Effector memory CD8-positive, alpha-beta T cell (primary cell): Measurements from ENCODE around the gene PUDP.
"Not testable (repeated sequence)": the region's sequence is repeated elsewhere in the genome, so short reads cannot be mapped to it uniquely, and the experiment has no call there.

Experiments used
- ATAC-seq: fragments of 150-1000 bp; cut with Tn5 transposase; replicated peaks from 2 replicates; pipeline ENCODE4 v1.10.0; 2021; ENCODE audit warnings: mild to moderate bottlenecking, moderate library complexity
- DNase-seq, 3 experiments: peaks; one replicate each; pipeline ENCODE4 v3.0.0; 2021
- H3K27ac Mint-ChIP-seq, 2 donors: one replicate each; pipeline ENCODE4 v1.8.0; 2022; ENCODE audit warnings: mild to moderate bottlenecking in 2 of 2, mixed read lengths in 2 of 2, moderate library complexity in 2 of 2
- H3K27me3 Mint-ChIP-seq, 2 donors: one replicate each; pipeline ENCODE4 v1.8.0; 2022; ENCODE audit warnings: mixed read lengths in 2 of 2
- H3K36me3 Mint-ChIP-seq: one replicate; pipeline ENCODE4 v1.8.0; 2022; ENCODE audit warnings: mild to moderate bottlenecking, moderate library complexity, mixed read lengths; ENCODE audit not compliant: insufficient read depth
- H3K4me1 Mint-ChIP-seq, 2 donors: one replicate each; pipeline ENCODE4 v1.8.0; 2022; ENCODE audit warnings: low read depth in 2 of 2, mixed read lengths in 2 of 2
- H3K4me3 Mint-ChIP-seq, 2 donors: one replicate each; pipeline ENCODE4 v1.8.0; 2022; ENCODE audit warnings: mild to moderate bottlenecking in 2 of 2, mixed read lengths in 2 of 2, moderate library complexity in 2 of 2
- H3K9me3 Mint-ChIP-seq, 2 donors: one replicate each; pipeline ENCODE4 v1.8.0; 2022; ENCODE audit warnings: mixed read lengths in 2 of 2

The PUDP gene

GRCh38 chrX:7050271-7050670, 97.7 kb downstream of the PUDP start:
- ATAC-seq: no peak
- Mint-ChIP-seq H3K4me1 (no peaks in the 10 kb centered on the region), H3K9me3 (no peaks in the 10 kb centered on the region), H3K27me3 (no peaks in the 10 kb centered on the region), H3K4me3 (no peak overlapping the region), H3K27ac (no peak overlapping the region), H3K36me3 (peaks cover 5% of the 10 kb centered on the region)
- no peak for DNase-seq

- DNase-seq (no peak), ATAC-seq (no peak)
- no peaks in the 10 kb centered on the region for H3K27me3 Mint-ChIP-seq
- no peak overlapping the region for H3K27ac Mint-ChIP-seq
- H3K36me3 Mint-ChIP-seq: peaks cover 5% of the 10 kb centered on the region
- peaks cover 0 to 3% of the 10 kb centered on the region in 2 donors for H3K4me1 Mint-ChIP-seq
- no peaks in the 10 kb centered on the region for H3K9me3 Mint-ChIP-seq
- no peak overlapping the region for H3K4me3 Mint-ChIP-seq
Measured at GRCh38 chrX:7047951-7048350, 100.0 kb downstream of the PUDP start.

GRCh38 chrX:7045238-7045955, 102.6 kb downstream of the PUDP start:
- Mint-ChIP-seq H3K4me3 (no peak overlapping the region), H3K27me3 (no peaks in the 10 kb centered on the region), H3K27ac (no peak overlapping the region), H3K36me3 (peaks cover 5% of the 10 kb centered on the region), H3K9me3 (no peaks in the 10 kb centered on the region), H3K4me1 (peaks cover 0 to 3% of the 10 kb centered on the region in 2 donors)
- DNase-seq: no peak
- ATAC-seq: no peak

- not testable (repeated sequence) for H3K27me3 Mint-ChIP-seq, ATAC-seq, H3K9me3 Mint-ChIP-seq, DNase-seq, H3K27ac Mint-ChIP-seq, H3K36me3 Mint-ChIP-seq, H3K4me3 Mint-ChIP-seq, H3K4me1 Mint-ChIP-seq
Measured at GRCh38 chrX:7043796-7044433, 104.0 kb downstream of the PUDP start.

- Mint-ChIP-seq H3K27ac (no peak overlapping the region), H3K36me3 (no peaks in the 10 kb centered on the region), H3K27me3 (no peaks in the 10 kb centered on the region), H3K4me1 (no peaks in the 10 kb centered on the region), H3K9me3 (no peaks in the 10 kb centered on the region), H3K4me3 (no peak overlapping the region)
- ATAC-seq (no peak), DNase-seq (no peak)
Measured at GRCh38 chrX:7028246-7028645, 119.7 kb downstream of the PUDP start.

- Mint-ChIP-seq H3K36me3 (no peaks in the 10 kb centered on the region), H3K4me1 (no peaks in the 10 kb centered on the region), H3K9me3 (no peaks in the 10 kb centered on the region), H3K4me3 (no peak overlapping the region), H3K27me3 (no peaks in the 10 kb centered on the region), H3K27ac (no peak overlapping the region)
- ATAC-seq (no peak), DNase-seq (no peak)
Measured at GRCh38 chrX:7027071-7027470, 120.9 kb downstream of the PUDP start.

GRCh38 chrX:7026365-7026764, 121.6 kb downstream of the PUDP start:
- not testable (repeated sequence) for H3K4me3 Mint-ChIP-seq, DNase-seq, H3K36me3 Mint-ChIP-seq, H3K9me3 Mint-ChIP-seq, H3K4me1 Mint-ChIP-seq, ATAC-seq, H3K27ac Mint-ChIP-seq, H3K27me3 Mint-ChIP-seq

- no peak for DNase-seq
- Mint-ChIP-seq H3K9me3 (no peaks in the 10 kb centered on the region), H3K4me1 (no peaks in the 10 kb centered on the region), H3K27ac (no peak overlapping the region), H3K36me3 (no peaks in the 10 kb centered on the region), H3K27me3 (no peaks in the 10 kb centered on the region), H3K4me3 (no peak overlapping the region)
- ATAC-seq: no peak
Measured at GRCh38 chrX:7025471-7025870, 122.5 kb downstream of the PUDP start.

GRCh38 chrX:7024850-7025249, 123.1 kb downstream of the PUDP start:
- no peaks in the 10 kb centered on the region for H3K27me3 Mint-ChIP-seq
- H3K9me3 Mint-ChIP-seq: no peaks in the 10 kb centered on the region
- H3K4me3 Mint-ChIP-seq: no peak overlapping the region
- ATAC-seq (no peak), DNase-seq (no peak)
- no peaks in the 10 kb centered on the region for H3K4me1 Mint-ChIP-seq
- no peaks in the 10 kb centered on the region for H3K36me3 Mint-ChIP-seq
- no peak overlapping the region for H3K27ac Mint-ChIP-seq

- not testable (repeated sequence) for H3K9me3 Mint-ChIP-seq, H3K4me3 Mint-ChIP-seq, H3K27me3 Mint-ChIP-seq, DNase-seq, H3K27ac Mint-ChIP-seq, H3K4me1 Mint-ChIP-seq, H3K36me3 Mint-ChIP-seq, ATAC-seq
Measured at GRCh38 chrX:7022996-7023395, 125.0 kb downstream of the PUDP start.

- no peak overlapping the region for H3K27ac Mint-ChIP-seq
- DNase-seq: no peak
- no peaks in the 10 kb centered on the region for H3K27me3 Mint-ChIP-seq
- ATAC-seq: no peak
- H3K4me1 Mint-ChIP-seq: no peaks in the 10 kb centered on the region
- no peaks in the 10 kb centered on the region for H3K9me3 Mint-ChIP-seq
- no peak overlapping the region for H3K4me3 Mint-ChIP-seq
- no peaks in the 10 kb centered on the region for H3K36me3 Mint-ChIP-seq
Measured at GRCh38 chrX:7021991-7022390, 126.0 kb downstream of the PUDP start.

- no peaks in the 10 kb centered on the region for H3K36me3 Mint-ChIP-seq
- no peaks in the 10 kb centered on the region for H3K9me3 Mint-ChIP-seq
- ATAC-seq (no peak), DNase-seq (no peak)
- H3K27me3 Mint-ChIP-seq: no peaks in the 10 kb centered on the region
- H3K27ac Mint-ChIP-seq: no peak overlapping the region
- no peaks in the 10 kb centered on the region for H3K4me1 Mint-ChIP-seq
- no peak overlapping the region for H3K4me3 Mint-ChIP-seq
Measured at GRCh38 chrX:7019555-7019954, 128.4 kb downstream of the PUDP start.

GRCh38 chrX:7012262-7012834, 135.6 kb downstream of the PUDP start:
- H3K4me1 Mint-ChIP-seq, ATAC-seq, H3K27me3 Mint-ChIP-seq, H3K36me3 Mint-ChIP-seq, H3K9me3 Mint-ChIP-seq, H3K4me3 Mint-ChIP-seq, DNase-seq, H3K27ac Mint-ChIP-seq: not testable (repeated sequence)

- H3K27ac Mint-ChIP-seq: not testable (repeated sequence)
Measured at GRCh38 chrX:7010897-7011296, 137.1 kb downstream of the PUDP start.

More at GRCh38 chrX:7010897-7011296, 137.1 kb downstream of the PUDP start:
- H3K4me1 Mint-ChIP-seq, ATAC-seq, DNase-seq, H3K4me3 Mint-ChIP-seq, H3K36me3 Mint-ChIP-seq, H3K27me3 Mint-ChIP-seq, H3K9me3 Mint-ChIP-seq: not testable (repeated sequence)
